Stimulated activated CD8-positive, alpha-beta memory T cell treated with anti-CD3 and anti-CD28 coated beads, Interleukin-15, amount 100 ng/mL, for 48 hours (primary cell): ENCODE measurements around the gene MT2A.

ENCODE experiments used
- DNase-seq, 2 donors: peaks; one replicate each; pipeline ENCODE4 v3.0.0-alpha.2; 2020; ENCODE audit warnings: low read depth in 2 of 2

The MT2A gene

DNA sequence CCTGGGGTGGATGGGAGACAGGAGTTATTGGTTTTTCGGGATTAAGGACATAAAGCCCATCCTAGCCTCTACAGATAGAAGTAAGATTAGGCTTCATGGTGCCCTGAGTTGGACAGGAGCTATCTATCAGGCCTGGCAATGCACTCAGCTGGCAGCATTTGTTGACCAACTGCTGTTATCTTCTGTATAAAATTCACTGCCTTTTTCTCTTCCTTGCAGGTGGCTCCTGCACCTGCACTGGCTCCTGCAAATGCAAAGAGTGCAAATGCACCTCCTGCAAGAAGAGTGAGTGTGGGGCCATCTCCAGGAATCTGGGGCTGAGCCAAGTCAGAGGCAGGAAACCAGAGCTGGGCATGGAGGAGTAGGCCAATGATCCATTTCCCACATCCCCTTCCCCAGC lies 30.7 kb downstream of the MT2A start:
- no peak for DNase-seq

DNA sequence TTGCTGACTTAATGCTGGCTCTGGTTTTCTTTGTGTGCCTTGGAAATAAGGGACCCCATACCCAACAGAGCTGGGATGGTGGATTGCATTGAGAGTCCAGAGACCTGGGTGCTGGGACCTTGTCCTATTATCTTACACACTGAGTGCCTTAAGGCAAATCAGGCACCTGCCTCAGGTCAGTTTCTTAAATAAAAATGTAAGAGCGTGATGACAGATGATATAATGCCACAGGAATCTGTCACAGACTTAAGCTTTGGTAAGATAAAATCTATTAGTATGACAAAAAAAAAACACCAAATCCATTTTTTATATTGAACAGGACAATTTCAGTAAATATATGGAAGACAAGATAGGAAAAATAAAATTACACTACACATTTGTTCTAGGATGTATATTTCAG lies 31.7 kb downstream of the MT2A start:
- no peak for DNase-seq

DNA sequence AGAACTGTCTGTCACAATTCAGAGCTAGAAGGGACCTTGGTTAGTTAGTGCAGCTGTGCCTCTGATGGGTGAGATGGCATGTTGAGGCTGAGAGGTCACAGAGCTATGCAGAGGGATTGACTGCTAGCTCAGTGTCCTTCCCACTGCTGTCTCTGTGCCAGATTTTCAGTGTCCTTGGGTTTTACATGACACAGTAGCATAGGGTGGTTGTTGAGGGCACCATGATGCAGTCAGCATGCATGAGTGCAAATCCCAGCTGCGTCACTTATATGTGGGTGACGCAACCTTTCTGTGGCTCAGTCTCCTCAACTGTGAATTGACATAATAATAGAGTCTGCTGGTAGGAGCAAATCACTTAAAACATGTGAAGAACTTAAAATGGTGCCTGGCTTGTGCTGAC lies 32.8 kb downstream of the MT2A start:
- DNase-seq: no peak

DNA sequence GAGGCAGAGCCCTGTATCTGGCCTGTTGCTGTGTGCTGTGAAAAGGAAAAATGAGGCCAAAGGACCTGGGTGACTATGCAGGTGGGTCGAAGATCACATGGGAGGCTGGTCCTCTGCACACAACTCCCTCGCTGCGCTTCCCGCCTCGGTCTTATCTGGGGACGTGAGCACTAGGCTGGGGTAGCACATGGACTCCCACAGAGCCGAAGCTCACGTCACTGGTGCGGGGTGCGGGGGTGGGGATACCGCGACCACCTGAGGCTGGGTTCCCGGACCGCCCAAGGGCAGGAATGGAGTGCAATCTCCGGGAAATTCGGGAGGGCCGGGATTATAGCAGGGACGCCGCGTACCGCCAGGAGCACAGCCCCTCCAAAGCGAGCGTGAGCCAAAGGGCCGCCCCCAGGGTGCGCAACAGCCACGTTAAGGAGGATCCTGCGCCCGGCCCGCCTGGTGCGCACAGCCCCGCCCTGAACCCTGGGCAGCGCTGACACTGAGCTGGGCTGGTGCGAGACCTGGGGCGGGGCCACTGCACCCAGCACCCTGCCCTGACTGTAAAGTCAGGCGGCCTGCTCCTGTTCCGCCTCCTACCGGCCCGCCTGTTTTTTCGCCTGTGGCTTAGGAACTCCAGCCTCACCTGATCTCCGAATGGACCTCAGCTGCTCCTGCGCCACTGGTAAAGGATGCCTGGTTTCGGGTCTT lies 34.8 kb downstream of the MT2A start:
- DNase-seq: peak; percentile 79

DNA sequence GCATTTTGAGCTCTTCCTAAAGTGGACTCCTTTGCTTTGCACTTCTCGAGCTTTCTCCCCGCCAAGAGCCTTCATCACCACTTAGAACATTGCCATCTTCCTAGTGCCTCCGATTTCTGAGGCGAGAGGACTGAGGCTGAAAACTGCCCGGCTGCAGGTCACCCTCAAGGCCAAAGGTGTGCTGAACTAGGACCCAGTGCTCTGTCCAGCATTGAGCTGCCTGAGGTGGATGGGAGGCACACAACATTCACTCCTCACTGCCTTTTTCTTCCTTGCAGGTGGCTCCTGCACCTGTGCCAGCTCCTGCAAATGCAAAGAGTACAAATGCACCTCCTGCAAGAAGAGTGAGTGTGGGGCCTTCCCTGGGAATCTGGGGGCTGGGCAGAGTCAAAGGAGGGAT lies 35.4 kb downstream of the MT2A start:
- DNase-seq: no peak

DNA sequence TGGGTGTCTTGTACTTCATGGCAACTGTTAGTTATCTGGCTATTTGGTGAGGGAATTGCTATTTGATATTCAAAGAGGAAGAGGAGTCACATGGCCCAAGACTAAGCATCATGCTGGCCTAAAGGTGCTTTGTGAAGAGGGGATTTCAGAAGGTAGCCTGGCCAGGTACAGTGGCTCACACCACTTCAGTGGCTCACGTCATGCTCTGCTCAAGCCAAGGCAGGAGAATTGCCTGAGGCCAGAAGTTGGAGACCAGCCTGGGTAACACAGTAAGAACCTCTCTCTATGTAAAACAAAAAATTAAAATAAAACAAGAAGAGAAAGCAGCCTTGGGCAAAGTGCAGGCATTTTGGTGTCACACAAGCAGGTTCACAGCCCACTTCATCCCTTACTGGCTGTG lies 36.9 kb downstream of the MT2A start:
- no peak for DNase-seq

DNA sequence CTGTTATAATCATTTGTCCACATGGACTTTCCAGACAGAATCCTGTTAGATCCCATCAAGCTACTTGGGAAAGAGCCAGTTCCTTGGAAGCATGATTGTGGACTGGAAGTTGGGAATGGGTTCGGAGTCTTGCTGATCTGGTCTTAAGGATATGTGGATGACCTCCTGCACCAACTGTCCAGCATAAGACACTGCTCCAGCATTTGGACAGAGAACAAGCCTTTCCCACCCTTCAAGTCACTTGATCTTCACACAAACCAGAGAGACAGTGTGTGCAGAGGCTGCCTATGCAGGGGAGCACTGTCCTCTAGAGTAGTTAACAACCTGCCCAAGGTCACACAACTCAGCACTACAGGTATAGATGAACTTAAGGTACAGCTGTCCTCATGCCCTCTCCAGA lies 37.5 kb downstream of the MT2A start:
- no peak for DNase-seq

DNA sequence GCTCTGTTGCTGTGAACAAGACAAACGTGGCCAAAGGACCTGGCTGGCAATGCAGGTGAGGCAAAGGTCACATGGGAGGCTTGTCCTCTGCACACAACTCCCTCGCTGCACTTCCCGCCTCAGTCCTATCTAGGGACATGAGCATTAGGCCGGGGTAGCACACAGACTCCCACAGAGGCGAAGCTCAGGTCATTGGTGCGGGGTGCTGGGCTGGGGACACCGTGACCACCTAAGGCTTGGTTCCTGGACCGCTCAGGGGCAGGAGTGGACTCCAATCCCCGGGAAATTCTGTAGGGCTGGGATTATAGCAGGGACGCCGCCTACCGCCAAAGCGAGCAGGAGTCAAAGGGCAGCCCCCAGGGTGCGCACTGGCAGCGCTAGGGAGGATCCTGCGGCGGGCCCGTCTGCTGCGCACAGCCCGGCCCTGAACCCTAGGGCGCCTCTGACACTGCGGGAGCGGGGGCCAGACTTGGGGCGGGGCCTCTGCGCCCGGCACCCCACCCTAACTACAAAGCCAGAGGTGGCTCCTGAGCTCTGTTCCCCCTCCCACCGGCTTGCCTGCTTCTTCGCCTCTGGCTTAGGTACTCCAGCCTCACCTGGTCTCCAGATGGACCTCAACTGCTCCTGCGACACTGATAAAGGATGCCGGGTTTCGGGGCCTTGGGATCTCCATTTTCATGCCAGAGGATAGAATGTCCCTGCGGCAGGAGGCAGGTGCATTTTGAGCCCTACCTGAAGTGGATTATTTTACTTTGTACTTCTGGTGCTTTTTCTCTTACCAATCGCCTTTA lies 39.5 kb downstream of the MT2A start:
- no peak for DNase-seq

DNA sequence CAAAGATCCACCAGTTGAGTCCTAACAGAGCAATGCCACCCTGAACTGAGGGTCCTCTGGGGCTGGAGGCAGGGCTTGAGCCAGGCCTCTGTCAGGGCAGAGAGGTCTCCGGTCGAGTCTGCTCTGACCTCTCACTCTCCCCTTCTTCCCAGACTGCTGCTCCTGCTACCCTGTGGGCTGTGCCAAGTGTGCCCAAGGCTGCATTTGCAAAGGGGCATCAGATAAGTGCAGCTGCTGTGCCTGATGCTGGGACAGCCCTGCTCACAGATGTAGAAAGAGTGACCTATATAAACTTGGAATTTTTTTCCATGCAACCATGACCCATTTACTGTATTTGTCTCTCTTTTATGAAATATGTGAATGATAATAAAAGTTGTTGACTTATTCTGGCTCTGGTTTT lies 40.9 kb downstream of the MT2A start:
- no peak for DNase-seq

DNA sequence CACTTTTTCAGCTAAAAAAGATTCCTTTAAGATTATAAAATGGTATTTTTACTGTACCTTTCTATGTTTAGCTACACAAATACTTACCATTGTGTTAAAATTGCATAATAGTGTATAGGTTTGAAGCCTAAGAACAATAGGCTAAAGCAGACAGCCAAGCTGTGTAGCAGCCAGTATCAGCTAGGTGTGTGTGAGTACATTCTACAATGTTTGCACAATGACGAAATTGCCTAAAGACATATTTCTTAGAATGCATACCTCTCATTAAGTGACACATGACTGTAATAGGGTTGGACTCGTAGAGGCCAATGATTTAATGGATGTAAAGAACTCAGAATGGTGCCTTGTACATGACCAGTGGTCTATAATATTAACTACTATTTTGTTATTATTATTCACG lies 41.4 kb downstream of the MT2A start:
- no peak for DNase-seq

DNA sequence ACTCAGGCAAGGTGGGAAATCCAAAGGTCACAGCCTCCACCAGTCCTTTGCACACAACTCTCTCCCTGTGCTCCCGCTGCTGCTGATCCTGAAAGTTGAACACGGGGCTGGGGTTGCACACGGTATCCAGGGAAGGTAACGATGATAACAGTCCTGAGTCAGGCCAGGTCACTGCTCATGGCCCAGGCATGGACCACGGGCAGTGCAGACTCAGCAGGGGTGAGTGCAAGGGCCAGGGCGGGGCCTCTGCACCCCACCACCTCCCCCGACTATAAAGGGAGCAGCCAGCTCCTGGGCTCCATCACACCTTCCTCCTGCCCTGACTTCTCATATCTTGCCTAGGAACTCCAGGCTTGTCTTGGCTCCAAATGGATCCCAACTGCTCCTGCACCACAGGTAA lies 43.2 kb downstream of the MT2A start, which contains the start of gene MT1B:
MT1B (plus strand) TSS at position 301 of the 400 bp plus-strand sequence; CDS start at position 369, 68 bp downstream.
- DNase-seq: no peak

DNA sequence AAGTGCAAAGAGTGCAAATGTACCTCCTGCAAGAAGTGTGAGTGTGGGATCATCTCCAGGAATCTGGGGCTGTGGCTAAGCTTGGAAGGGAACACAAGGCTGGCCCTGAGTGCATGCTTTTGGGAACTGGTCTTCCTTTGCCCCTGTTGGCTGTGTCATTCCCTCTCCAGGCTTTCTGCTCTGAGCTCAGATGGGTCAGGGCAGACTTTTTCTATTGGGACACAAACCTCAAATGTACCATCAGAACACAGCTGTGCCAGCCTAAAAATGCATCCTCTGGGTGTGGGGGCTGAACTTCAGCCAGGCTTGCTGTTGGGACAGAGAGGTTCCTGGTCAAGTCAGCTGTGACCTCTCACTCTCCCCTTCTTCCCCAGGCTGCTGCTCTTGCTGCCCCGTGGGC lies 44.2 kb downstream of the MT2A start:
- no peak for DNase-seq

DNA sequence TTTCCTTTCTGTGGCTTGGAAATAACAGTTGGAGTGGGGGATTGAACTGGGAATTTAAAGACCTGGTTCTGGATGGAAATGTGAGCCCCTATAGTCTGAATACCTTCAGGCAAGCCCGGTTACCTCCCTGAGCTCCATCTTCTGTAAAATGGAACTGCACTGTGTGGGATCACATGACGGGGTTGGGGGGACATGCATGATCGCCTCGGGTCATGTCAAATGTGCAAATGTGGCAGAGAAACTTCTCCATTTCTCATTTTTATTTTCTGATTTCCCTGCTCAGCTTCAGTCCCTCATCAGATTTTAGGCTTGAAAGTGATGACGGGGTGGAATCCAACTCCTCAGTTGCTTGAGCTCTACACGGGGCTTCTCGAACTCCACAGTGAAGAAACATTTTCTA lies 44.8 kb downstream of the MT2A start:
- no peak for DNase-seq

DNA sequence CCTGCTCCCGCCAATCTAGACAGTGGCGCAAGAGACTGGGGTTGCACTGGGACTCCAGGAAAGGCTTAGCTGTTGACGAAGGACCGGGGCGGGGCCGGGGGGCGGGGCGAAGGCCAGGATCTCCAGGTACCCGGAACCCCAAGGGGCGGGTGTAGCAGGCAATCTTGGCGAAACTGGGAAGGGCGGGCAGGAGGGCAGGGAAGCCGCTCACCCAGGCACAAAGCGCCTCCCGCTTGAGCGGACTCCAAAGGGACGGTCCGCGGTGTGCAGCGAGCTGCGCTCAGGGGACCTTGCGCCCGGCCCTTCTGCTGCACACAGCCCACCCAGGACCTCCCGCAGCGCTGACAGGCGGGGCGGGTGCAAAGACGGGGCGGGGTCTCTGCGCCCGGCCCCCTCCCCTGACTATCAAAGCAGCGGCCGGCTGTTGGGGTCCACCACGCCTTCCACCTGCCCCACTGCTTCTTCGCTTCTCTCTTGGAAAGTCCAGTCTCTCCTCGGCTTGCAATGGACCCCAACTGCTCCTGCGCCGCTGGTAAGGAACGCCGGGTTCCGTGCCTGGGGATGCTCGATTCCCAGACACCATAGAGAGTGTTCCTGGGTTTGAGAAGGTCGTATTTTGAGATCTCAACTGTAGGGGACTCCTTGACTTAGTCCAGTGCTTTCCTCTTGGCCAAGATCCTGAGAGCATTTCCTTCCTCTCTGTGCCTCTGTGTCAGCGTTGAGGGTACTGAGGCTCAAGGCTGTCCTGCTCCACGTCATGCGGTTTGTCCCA lies 49.4 kb downstream of the MT2A start, which contains the start of gene MT1F:
MT1F (plus strand) TSS at position 405 of the 772 bp plus-strand sequence; CDS start at position 505, 100 bp downstream.
- DNase-seq: peak; percentile 60 to 69

DNA sequence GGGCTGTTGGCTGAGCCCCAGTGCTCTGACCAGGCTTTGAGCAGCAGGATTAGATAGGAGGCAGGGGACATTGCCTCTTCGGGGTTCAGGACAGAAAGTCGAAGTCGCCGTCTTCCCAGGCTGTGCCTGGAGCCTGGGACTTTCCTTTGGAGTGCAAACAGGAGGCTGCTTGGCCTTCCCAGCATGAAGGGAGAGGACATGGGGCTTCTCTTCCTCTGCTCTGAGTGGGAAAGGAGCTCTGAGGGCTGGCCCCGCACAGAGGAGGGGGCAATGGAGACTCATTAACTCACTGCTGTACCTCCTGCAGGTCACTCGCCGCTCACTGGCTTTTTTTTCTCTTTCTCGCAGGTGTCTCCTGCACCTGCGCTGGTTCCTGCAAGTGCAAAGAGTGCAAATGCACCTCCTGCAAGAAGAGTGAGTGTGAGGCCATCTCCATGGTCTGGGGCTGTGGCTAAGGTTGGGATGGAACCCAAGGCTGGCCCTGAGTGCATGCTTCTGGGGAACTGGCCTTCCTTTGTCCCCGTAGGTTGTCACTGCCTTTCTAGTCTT lies 50.0 kb downstream of the MT2A start:
- DNase-seq: no peak
